OCI-LY7 (cell line): ENCODE measurements around the gene KCNQ2. TPM values are rescaled to one million over a fixed set of nuclear protein-coding genes. Genes with fewer than 3 reads are reported as not detected.

Experiments used
- BruUV-seq: library from RNA; stranded (reverse); fragments of 400-500 nt; replicated peaks from 2 replicates; lab custom pipeline; 2021; lab: Mats Ljungman, UMichigan
- CTCF ChIA-PET: fragments of 300-600 bp; sonication (Branson Sonifier 250); formaldehyde crosslinking; loops from one replicate; lab custom pipeline; 2022; ENCODE audit warnings: antibody characterized with exemption; ENCODE audit not compliant: unreplicated experiment; lab: Charles Lee
- POLR2A ChIA-PET: fragments of 300-600 bp; sonication (Branson Sonifier 250); formaldehyde crosslinking; loops from one replicate; lab custom pipeline; 2022; ENCODE audit warnings: antibody characterized with exemption; lab: Charles Lee
- DNase-seq: peaks from one replicate; pipeline ENCODE4 v3.0.0-alpha.2; 2015; ENCODE audit warnings: low spot score
- H2AFZ ChIP-seq: fragments of 200-600 bp; sonication (generic), shearing (Covaris generic); 2 replicates; pipeline ENCODE4 v1.6.1; 2014; ENCODE audit warnings: mild to moderate bottlenecking, antibody characterized with exemption, low read length, moderate library complexity
- H3K27ac ChIP-seq: fragments of 200-600 bp; sonication (generic); 2 replicates; pipeline ENCODE4 v1.5.1; 2014; ENCODE audit warnings: mixed run types, low read depth, mild to moderate bottlenecking, moderate library complexity, low read length, inconsistent platforms; ENCODE audit not compliant: poor library complexity, severe bottlenecking
- H3K36me3 ChIP-seq: fragments of 200-600 bp; sonication (generic); 2 replicates; pipeline ENCODE4 v1.6.1; 2014; ENCODE audit warnings: mild to moderate bottlenecking, antibody characterized with exemption, low read length, moderate library complexity, mixed read lengths; ENCODE audit not compliant: insufficient read depth
- H3K4me1 ChIP-seq: fragments of 200-600 bp; sonication (generic); 2 replicates; pipeline ENCODE4 v1.5.1; 2014; ENCODE audit warnings: mild to moderate bottlenecking, low read length; ENCODE audit not compliant: insufficient read depth, poor library complexity, severe bottlenecking
- H3K4me2 ChIP-seq: fragments of 200-600 bp; sonication (generic); 2 replicates; pipeline ENCODE4 v1.6.1; 2014; ENCODE audit warnings: mild to moderate bottlenecking, low read length
- H3K4me3 ChIP-seq: fragments of 200-600 bp; sonication (generic); 2 replicates; pipeline ENCODE4 v1.5.1; 2014; ENCODE audit warnings: mild to moderate bottlenecking, low read depth, low read length; ENCODE audit not compliant: poor library complexity, severe bottlenecking
- H3K79me2 ChIP-seq: fragments of 200-600 bp; sonication (generic); 2 replicates; pipeline ENCODE4 v1.6.1; 2016; ENCODE audit warnings: low read depth, mild to moderate bottlenecking, low read length, moderate library complexity, mixed read lengths; ENCODE audit not compliant: insufficient read depth
- H3K9me2 ChIP-seq: fragments of 200-600 bp; sonication (generic); 2 replicates; pipeline ENCODE4 v1.6.1; 2016; ENCODE audit warnings: mild to moderate bottlenecking, low read length, mixed read lengths; ENCODE audit not compliant: insufficient read depth
- H3K9me3 ChIP-seq: fragments of 200-600 bp; sonication (generic); 2 replicates; pipeline ENCODE4 v1.6.1; 2014; ENCODE audit warnings: mild to moderate bottlenecking, mixed run types, low read length, mixed read lengths
- H4K20me1 ChIP-seq: fragments of 200-600 bp; sonication (generic); 2 replicates; pipeline ENCODE4 v1.6.1; 2014; ENCODE audit warnings: mild to moderate bottlenecking, antibody characterized with exemption, low read length, moderate library complexity, mixed read lengths; ENCODE audit not compliant: insufficient read depth
- CTCF ChIP-seq: fragments of 200-600 bp; sonication (generic); conservative IDR thresholded peaks from 2 replicates; pipeline ENCODE4 v1.5.1; 2014; ENCODE audit warnings: mild to moderate bottlenecking, antibody characterized with exemption, low read length, moderate library complexity, mixed read lengths
- EZH2phosphoT487 ChIP-seq: fragments of 200-600 bp; sonication (generic); IDR thresholded peaks from 2 replicates; pipeline ENCODE4 v1.6.1; 2018; ENCODE audit warnings: low read depth, borderline replicate concordance, mild to moderate bottlenecking, mixed run types, antibody characterized with exemption, low read length, moderate library complexity, mixed read lengths
- intact Hi-C: fragments of 100-400 bp; cut with micrococcal nuclease; formaldehyde crosslinking; loops from one replicate; pipeline ENCODE4 v1.10.0; 2022; ENCODE audit not compliant: unreplicated experiment
- total RNA-seq, 2 experiments: library from RNA; depleted of rRNA in 1 of 2; stranded (reverse); fragments of >200 nt in 1 of 2; shearing (Covaris generic) in 1 of 2; gene quantifications; 2 replicates each; pipeline ENCODE4 v1.2.3, GENCODE V29; 2014 to 2022

KCNQ2 gene
- total RNA-seq, 2 experiments from 2014 or later: not detected

GRCh38 chr20:63412889-63413288, 59.6 kb downstream of the KCNQ2 start:
- Histone ChIP-seq H3K4me1 (no peaks in the 10 kb centered on the region), H3K36me3 (no peaks in the 10 kb centered on the region), H3K4me2 (no peak overlapping the region), H3K9me2 (no peaks in the 10 kb centered on the region), H4K20me1 (no peaks in the 10 kb centered on the region), H3K4me3 (no peak overlapping the region), H3K9me3 (no peaks in the 10 kb centered on the region), H3K79me2 (no peaks in the 10 kb centered on the region), H3K27ac (no peak overlapping the region), H2AFZ (no peak overlapping the region)
- ChIA-PET CTCF (no interaction called here), POLR2A (no interaction called here)
- intact Hi-C loops: no loop called here
- BruUV-seq: no TSS peak
- TF ChIP-seq EZH2phosphoT487: no peak
- TF ChIP-seq CTCF: no peak
- DNase-seq: no peak

GRCh38 chr20:63411898-63412631, 60.4 kb downstream of the KCNQ2 start:
- H3K4me2 ChIP-seq: no peak overlapping the region
- H3K27ac ChIP-seq: no peak overlapping the region
- H3K4me1 ChIP-seq: no peaks in the 10 kb centered on the region
- ChIA-PET POLR2A (no interaction called here), CTCF (no interaction called here)
- no peaks in the 10 kb centered on the region for H3K9me3 ChIP-seq
- TF ChIP-seq CTCF (no peak), EZH2phosphoT487 (no peak)
- no peak for DNase-seq
- H4K20me1 ChIP-seq: no peaks in the 10 kb centered on the region
- no peaks in the 10 kb centered on the region for H3K79me2 ChIP-seq
- H3K4me3 ChIP-seq: no peak overlapping the region
- BruUV-seq: no TSS peak
- H2AFZ ChIP-seq: no peak overlapping the region
- intact Hi-C loops: no loop called here
- H3K9me2 ChIP-seq: no peaks in the 10 kb centered on the region
- no peaks in the 10 kb centered on the region for H3K36me3 ChIP-seq

GRCh38 chr20:63411151-63411897, 61.1 kb downstream of the KCNQ2 start:
- no peaks in the 10 kb centered on the region for H3K79me2 ChIP-seq

More at GRCh38 chr20:63411151-63411897, 61.1 kb downstream of the KCNQ2 start:
- Histone ChIP-seq H3K27ac (no peak overlapping the region), H3K9me3 (no peaks in the 10 kb centered on the region), H3K9me2 (no peaks in the 10 kb centered on the region), H3K4me2 (no peak overlapping the region), H2AFZ (no peak overlapping the region), H4K20me1 (no peaks in the 10 kb centered on the region), H3K4me1 (no peaks in the 10 kb centered on the region), H3K36me3 (no peaks in the 10 kb centered on the region), H3K4me3 (no peak overlapping the region)
- CTCF ChIA-PET: no interaction called here
- TF ChIP-seq CTCF (no peak), EZH2phosphoT487 (no peak)
- POLR2A ChIA-PET: no interaction called here
- intact Hi-C loops: no loop called here
- DNase-seq: no peak
- no TSS peak for BruUV-seq
